PC-9 (cell line): ENCODE measurements around the gene C14orf93. TPM values are rescaled to one million over a fixed set of nuclear protein-coding genes. Genes with fewer than 3 reads are reported as not detected.

Source experiments
- BruUV-seq: library from RNA; stranded (reverse); fragments of 400-500 nt; replicated peaks from 2 replicates; lab custom pipeline; 2021; lab: Mats Ljungman, UMichigan
- CTCF ChIA-PET: fragments of 300-600 bp; sonication (Branson Sonifier 250); formaldehyde crosslinking; loops from one replicate; lab custom pipeline; 2022; ENCODE audit warnings: antibody characterized with exemption; lab: Charles Lee
- POLR2A ChIA-PET: fragments of 300-600 bp; sonication (Branson Sonifier 250); formaldehyde crosslinking; loops from one replicate; lab custom pipeline; 2022; ENCODE audit warnings: antibody characterized with exemption; ENCODE audit not compliant: unreplicated experiment; lab: Charles Lee
- DNase-seq, 2 experiments: peaks; one replicate each; pipeline versions ENCODE4 v3.0.0 to v3.0.0-alpha.2; 2015 to 2022; ENCODE audit warnings: mixed read lengths in 1 of 2
- H2AFZ ChIP-seq: fragments of 200-600 bp; sonication (generic); 2 replicates; pipeline ENCODE4 v1.8.1; 2017; ENCODE audit warnings: antibody characterized with exemption
- H3F3A ChIP-seq: fragments of 200-600 bp; sonication (generic); 2 replicates; pipeline ENCODE4 v1.8.1; 2017; ENCODE audit warnings: antibody characterized with exemption, mild to moderate bottlenecking, low read depth; ENCODE audit not compliant: insufficient read depth
- H3K27ac ChIP-seq: fragments of 200-600 bp; sonication (generic); 2 replicates; pipeline ENCODE4 v1.6.1; 2016; ENCODE audit warnings: mixed run types
- H3K27me3 ChIP-seq: fragments of 200-600 bp; sonication (generic); 2 replicates; pipeline ENCODE4 v1.6.1; 2016; ENCODE audit warnings: low read depth, mixed run types; ENCODE audit not compliant: insufficient read depth
- H3K36me3 ChIP-seq: fragments of 200-600 bp; sonication (generic); 2 replicates; pipeline ENCODE4 v1.6.1; 2016; ENCODE audit warnings: low read depth, mixed run types
- H3K4me1 ChIP-seq: fragments of 200-600 bp; sonication (generic); replicated peaks from 2 replicates; pipeline ENCODE4 v1.6.1; 2016; ENCODE audit warnings: mixed run types; ENCODE audit not compliant: insufficient read depth
- H3K4me2 ChIP-seq: fragments of 200-600 bp; sonication (generic); 2 replicates; pipeline ENCODE4 v1.6.1; 2017; ENCODE audit warnings: mixed run types
- H3K4me3 ChIP-seq: fragments of 200-600 bp; sonication (generic); 2 replicates; pipeline ENCODE4 v1.6.1; 2016; ENCODE audit warnings: mixed run types
- H3K79me2 ChIP-seq: fragments of 200-600 bp; sonication (generic); 2 replicates; pipeline ENCODE4 v1.6.1; 2017; ENCODE audit warnings: low read depth, mixed run types
- H3K9me2 ChIP-seq: fragments of 200-600 bp; sonication (generic); 2 replicates; pipeline ENCODE4 v1.8.1; 2017; ENCODE audit warnings: mild to moderate bottlenecking; ENCODE audit not compliant: insufficient read depth
- H3K9me3 ChIP-seq: fragments of 200-600 bp; sonication (generic); 2 replicates; pipeline ENCODE4 v1.8.1; 2016; ENCODE audit warnings: low read depth; ENCODE audit not compliant: insufficient read depth
- H4K20me1 ChIP-seq: fragments of 200-600 bp; sonication (generic); 2 replicates; pipeline ENCODE4 v1.8.1; 2017; ENCODE audit not compliant: insufficient read depth
- EZH2 ChIP-seq: fragments of 200-600 bp; sonication (generic); IDR thresholded peaks from 2 replicates; pipeline ENCODE4 v1.8.0; 2017; ENCODE audit warnings: antibody characterized with exemption, low read depth
- intact Hi-C: fragments of 100-400 bp; cut with micrococcal nuclease; formaldehyde crosslinking; loops from one replicate; pipeline ENCODE4 v1.10.0; 2022; ENCODE audit not compliant: unreplicated experiment
- total RNA-seq: library from RNA; stranded (reverse); gene quantifications from 2 replicates; pipeline ENCODE4 v1.2.3, GENCODE V29; 2021
- TF ChIP-seq, protein P1 (sequence below): fragments of 200-600 bp; sonication (generic); conservative IDR thresholded peaks from 2 replicates; pipeline ENCODE4 v1.6.1; 2017; ENCODE audit warnings: mixed run types, antibody characterized with exemption, mild to moderate bottlenecking, moderate library complexity

Gene C14orf93
- total RNA-seq, 1 experiment from 2014 or later: 13.9 TPM

DNA sequence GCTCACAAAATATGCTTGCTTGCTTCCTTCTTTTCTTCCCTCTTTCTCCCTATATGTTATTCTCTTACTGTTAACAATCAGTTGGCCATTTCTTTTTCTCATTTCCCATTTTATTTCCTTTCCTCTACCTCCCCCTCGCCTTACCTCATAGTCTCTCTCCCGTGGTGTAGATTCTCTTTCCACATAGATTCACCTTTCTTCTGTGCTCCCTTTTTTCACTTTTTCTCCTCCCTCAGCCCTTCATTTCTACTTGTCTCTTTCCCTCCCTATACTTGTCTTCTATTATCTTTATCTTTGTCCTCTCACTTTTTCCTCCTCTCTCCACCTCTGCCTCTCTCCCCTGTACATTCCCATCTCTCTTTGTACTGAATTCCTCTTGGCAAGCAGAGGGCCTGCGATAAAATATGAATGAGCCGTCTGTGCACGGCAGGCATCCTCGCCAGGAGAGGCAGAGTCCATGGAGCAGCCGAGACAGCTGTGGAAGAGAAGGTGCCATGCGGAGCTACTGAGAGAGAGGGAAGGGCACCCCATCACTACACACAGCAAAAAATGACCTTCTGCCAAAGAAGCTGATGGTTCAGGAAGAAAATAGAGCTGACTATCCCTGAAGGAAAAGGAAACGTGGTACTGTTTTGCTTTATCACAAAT is 12.1 kb downstream of the C14orf93 start:
- intact Hi-C loops: no loop called here
- no peaks in the 10 kb centered on the region for H3K9me3 ChIP-seq

DNA sequence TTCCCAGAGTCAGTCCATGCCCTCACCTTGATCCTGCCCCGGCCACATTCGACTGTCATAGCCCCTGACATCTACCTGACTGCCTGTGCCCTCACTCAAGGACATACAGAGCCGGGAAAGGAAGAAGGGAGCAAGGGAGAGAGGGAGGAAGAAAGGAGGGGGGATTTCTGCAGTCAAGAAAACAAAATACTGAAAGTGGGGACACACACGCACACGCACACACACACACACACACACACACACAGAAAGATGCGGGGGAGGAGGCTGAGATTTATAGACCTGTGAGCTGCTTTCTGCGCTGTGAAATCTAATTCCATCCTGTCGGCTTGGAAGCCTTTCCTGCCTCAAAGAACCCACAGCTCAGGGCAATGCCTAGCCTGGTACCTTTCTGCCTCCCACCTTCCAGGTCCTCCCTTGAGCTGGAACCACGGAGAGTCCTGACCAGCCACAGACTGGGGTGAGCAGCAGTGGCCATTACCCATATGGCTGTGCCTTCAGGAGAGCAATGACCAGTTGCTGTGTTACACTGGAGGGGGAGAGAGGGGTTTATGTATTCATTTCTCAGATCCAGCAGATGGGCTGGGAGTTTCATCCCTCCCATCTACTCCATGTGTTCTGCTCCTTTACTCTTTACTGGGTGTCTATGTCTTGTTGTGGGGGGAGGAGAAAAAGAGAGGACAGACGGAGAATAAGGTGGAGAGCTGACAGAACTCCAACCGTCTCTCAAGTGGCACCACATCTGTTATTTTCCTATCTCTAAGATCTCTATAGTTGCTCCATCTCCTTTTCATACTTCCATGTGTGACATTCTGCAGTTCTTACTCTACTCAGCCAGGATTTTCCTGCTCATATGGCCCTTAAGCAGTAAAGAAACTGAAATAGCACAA is 12.9 kb downstream of the C14orf93 start:
- intact Hi-C loops: no loop called here
- CTCF ChIA-PET: no interaction called here
- Histone ChIP-seq H3K4me1 (no peaks in the 10 kb centered on the region), H3K9me2 (no peaks in the 10 kb centered on the region), H4K20me1 (no peaks in the 10 kb centered on the region), H2AFZ (no peak overlapping the region), H3K79me2 (no peaks in the 10 kb centered on the region), H3K36me3 (no peaks in the 10 kb centered on the region), H3K4me3 (no peak overlapping the region), H3F3A (peaks cover 4% of the 10 kb centered on the region; the same call in 1 of the 2 replicates), H3K27ac (no peak overlapping the region), H3K9me3 (no peaks in the 10 kb centered on the region), H3K4me2 (no peak overlapping the region), H3K27me3 (no peaks in the 10 kb centered on the region)
- TF ChIP-seq, protein P1, sequence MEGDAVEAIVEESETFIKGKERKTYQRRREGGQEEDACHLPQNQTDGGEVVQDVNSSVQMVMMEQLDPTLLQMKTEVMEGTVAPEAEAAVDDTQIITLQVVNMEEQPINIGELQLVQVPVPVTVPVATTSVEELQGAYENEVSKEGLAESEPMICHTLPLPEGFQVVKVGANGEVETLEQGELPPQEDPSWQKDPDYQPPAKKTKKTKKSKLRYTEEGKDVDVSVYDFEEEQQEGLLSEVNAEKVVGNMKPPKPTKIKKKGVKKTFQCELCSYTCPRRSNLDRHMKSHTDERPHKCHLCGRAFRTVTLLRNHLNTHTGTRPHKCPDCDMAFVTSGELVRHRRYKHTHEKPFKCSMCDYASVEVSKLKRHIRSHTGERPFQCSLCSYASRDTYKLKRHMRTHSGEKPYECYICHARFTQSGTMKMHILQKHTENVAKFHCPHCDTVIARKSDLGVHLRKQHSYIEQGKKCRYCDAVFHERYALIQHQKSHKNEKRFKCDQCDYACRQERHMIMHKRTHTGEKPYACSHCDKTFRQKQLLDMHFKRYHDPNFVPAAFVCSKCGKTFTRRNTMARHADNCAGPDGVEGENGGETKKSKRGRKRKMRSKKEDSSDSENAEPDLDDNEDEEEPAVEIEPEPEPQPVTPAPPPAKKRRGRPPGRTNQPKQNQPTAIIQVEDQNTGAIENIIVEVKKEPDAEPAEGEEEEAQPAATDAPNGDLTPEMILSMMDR: no peak
- TF ChIP-seq EZH2: no peak
- DNase-seq: no peak
- POLR2A ChIA-PET: no interaction called here
- BruUV-seq: no TSS peak

More for the DNA sequence above, 12.1 kb downstream of the C14orf93 start:
- BruUV-seq: no TSS peak
- ChIA-PET CTCF (interaction anchor here (0.5 kb wide), 1 partner anchor 1231 kb away, joined by 3 read pairs; no protein-coding TSS in a partner anchor), POLR2A (no interaction called here)
- no peak overlapping the region for H3K27ac ChIP-seq
- no peaks in the 10 kb centered on the region for H3K36me3 ChIP-seq
- H3K4me2 ChIP-seq: no peak overlapping the region
- DNase-seq: no peak
- H3K9me2 ChIP-seq: no peaks in the 10 kb centered on the region
- no peaks in the 10 kb centered on the region for H3K27me3 ChIP-seq
- no peak for TF ChIP-seq EZH2
- TF ChIP-seq, protein P1: no peak
- no peaks in the 10 kb centered on the region for H3K79me2 ChIP-seq
- H4K20me1 ChIP-seq: no peaks in the 10 kb centered on the region
- no peak overlapping the region for H2AFZ ChIP-seq
- no peaks in the 10 kb centered on the region for H3K4me1 ChIP-seq
- H3F3A ChIP-seq: peaks cover 4% of the 10 kb centered on the region; the same call in 1 of the 2 replicates
- no peak overlapping the region for H3K4me3 ChIP-seq

DNA sequence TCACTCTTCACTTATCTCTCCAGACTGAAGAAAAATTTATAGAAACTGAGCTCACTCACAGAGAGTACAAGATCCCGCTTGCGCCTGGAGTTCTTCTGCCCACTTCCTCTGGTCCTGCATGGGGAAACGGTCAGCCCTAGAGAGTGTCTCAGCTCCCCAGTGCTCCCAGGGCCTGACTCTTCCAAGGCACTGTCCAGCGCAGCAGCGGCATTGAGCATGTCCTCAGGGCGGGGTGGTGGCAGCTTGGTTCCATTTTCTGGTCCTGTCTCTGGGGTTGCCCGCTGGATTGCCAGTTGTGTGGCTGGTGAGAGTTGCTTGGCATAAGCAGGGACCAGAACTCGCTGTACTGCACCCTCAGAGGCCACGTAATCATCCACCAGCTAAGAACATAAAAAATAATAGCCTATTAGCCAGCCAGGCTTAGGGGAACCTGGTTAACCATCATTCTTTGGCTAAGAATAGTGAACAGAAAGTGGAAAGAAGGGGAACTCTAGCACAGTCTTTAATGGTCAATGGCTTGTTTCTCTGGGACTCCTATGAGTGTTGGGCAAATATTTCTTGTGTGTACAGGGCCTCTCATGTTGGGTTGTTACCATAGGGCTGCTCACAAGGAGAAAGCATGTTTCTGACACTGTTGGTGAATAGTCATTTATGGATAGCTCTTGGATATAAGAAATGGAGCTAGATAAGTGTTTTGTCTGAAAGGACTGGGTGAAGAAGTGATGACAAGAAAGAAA is 13.9 kb downstream of the C14orf93 start:
- TF ChIP-seq, protein P1: no peak
- no peak for TF ChIP-seq EZH2
- BruUV-seq: no TSS peak
- no peak overlapping the region for H3K4me2 ChIP-seq
- H3K79me2 ChIP-seq: no peaks in the 10 kb centered on the region
- POLR2A ChIA-PET: interaction anchor here (0.5 kb wide), 1 partner anchor 168 kb away, joined by 4 read pairs; no protein-coding TSS in a partner anchor
- H3K36me3 ChIP-seq: no peaks in the 10 kb centered on the region
- no peaks in the 10 kb centered on the region for H3K4me1 ChIP-seq
- DNase-seq: no peak
- no peaks in the 10 kb centered on the region for H3K9me2 ChIP-seq
- no peak overlapping the region for H3K27ac ChIP-seq
- H3K27me3 ChIP-seq: no peaks in the 10 kb centered on the region
- CTCF ChIA-PET: interaction anchor here (0.6 to 1.6 kb wide), 3 partner anchors 9 to 106 kb away, joined by 3 to 5 read pairs (median 4); no protein-coding TSS in a partner anchor
- peaks cover 4% of the 10 kb centered on the region; the same call in 1 of the 2 replicates for H3F3A ChIP-seq
- no peak overlapping the region for H3K4me3 ChIP-seq
- no peaks in the 10 kb centered on the region for H3K9me3 ChIP-seq
- intact Hi-C loops: no loop called here
- no peak overlapping the region for H2AFZ ChIP-seq
- no peaks in the 10 kb centered on the region for H4K20me1 ChIP-seq
